IMR-90 (cell line): ENCODE measurements around the gene RMI2.

Experiments
- CEBPB ChIP-seq: IDR thresholded peaks from 2 replicates; pipeline ENCODE4 v1.6.1; 2012; ENCODE audit warnings: low read depth, low read length, improper control_type of control experiment
- TF ChIP-seq, protein P1 (sequence below): conservative IDR thresholded peaks from 2 replicates; pipeline ENCODE4 v1.5.1; 2012; ENCODE audit warnings: mild to moderate bottlenecking, low read depth, low read length, improper control_type of control experiment
- TF ChIP-seq, protein P2 (sequence below): fragments of 150-350 bp; IDR thresholded peaks from 2 replicates; pipeline ENCODE4 v1.6.1; 2017; ENCODE audit warnings: mild to moderate bottlenecking, antibody characterized with exemption, low read length, low read depth

DNA sequence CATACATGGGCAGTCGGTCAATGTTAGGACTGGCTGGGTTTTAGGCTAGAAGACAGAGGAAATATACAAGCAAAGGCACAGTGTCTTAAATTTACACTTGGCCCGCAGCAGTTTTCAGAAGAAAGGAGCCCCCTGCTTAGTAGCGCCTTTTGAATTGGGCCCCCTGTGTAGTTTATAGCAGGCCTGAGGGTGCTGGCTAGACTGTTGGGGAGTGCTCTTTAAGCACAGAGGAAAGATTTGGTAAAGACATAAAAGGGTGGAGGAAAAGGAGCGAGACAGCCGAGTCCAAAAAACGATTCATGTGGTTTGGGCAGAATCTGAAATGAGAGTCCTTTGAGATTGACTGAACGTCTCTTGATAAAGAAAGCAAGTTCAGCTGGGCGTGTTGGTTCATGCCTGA is 10.6 kb downstream of the RMI2 start:
- TF ChIP-seq, protein P1, sequence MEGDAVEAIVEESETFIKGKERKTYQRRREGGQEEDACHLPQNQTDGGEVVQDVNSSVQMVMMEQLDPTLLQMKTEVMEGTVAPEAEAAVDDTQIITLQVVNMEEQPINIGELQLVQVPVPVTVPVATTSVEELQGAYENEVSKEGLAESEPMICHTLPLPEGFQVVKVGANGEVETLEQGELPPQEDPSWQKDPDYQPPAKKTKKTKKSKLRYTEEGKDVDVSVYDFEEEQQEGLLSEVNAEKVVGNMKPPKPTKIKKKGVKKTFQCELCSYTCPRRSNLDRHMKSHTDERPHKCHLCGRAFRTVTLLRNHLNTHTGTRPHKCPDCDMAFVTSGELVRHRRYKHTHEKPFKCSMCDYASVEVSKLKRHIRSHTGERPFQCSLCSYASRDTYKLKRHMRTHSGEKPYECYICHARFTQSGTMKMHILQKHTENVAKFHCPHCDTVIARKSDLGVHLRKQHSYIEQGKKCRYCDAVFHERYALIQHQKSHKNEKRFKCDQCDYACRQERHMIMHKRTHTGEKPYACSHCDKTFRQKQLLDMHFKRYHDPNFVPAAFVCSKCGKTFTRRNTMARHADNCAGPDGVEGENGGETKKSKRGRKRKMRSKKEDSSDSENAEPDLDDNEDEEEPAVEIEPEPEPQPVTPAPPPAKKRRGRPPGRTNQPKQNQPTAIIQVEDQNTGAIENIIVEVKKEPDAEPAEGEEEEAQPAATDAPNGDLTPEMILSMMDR = no peak
- TF ChIP-seq, protein P2, sequence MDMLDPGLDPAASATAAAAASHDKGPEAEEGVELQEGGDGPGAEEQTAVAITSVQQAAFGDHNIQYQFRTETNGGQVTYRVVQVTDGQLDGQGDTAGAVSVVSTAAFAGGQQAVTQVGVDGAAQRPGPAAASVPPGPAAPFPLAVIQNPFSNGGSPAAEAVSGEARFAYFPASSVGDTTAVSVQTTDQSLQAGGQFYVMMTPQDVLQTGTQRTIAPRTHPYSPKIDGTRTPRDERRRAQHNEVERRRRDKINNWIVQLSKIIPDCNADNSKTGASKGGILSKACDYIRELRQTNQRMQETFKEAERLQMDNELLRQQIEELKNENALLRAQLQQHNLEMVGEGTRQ = no peak
- no peak for TF ChIP-seq CEBPB
